GM21576 (cell line): ENCODE data around the gene KCNT2.

Source experiments
- ATAC-seq: cut with Tn5 transposase; IDR thresholded peaks from one replicate; pipeline ENCODE4 v1.9.1; 2021; ENCODE audit warnings: mild to moderate bottlenecking, moderate library complexity; ENCODE audit not compliant: unreplicated experiment

The KCNT2 gene

GRCh38 chr1:196450143-196451095 is 157.8 kb downstream of the KCNT2 start:
- ATAC-seq = no peak

- no peak for ATAC-seq
These were observed 158.8 kb downstream of the KCNT2 start for GRCh38 chr1:196449460-196449859.

- ATAC-seq = no peak
These were observed 162.5 kb downstream of the KCNT2 start for GRCh38 chr1:196445775-196446174.

GRCh38 chr1:196444634-196445033 is 163.6 kb downstream of the KCNT2 start:
- no peak for ATAC-seq

- ATAC-seq = no peak
These were observed 165.9 kb downstream of the KCNT2 start for GRCh38 chr1:196442366-196442765.

GRCh38 chr1:196440711-196441110 is 167.5 kb downstream of the KCNT2 start:
- no peak for ATAC-seq

- no peak for ATAC-seq
These were observed 169.9 kb downstream of the KCNT2 start for GRCh38 chr1:196438329-196438728.

GRCh38 chr1:196437671-196438070 is 170.6 kb downstream of the KCNT2 start:
- no peak for ATAC-seq

- no peak for ATAC-seq
These were observed 175.2 kb downstream of the KCNT2 start for GRCh38 chr1:196433000-196433399.

GRCh38 chr1:196427976-196428734 is 180.1 kb downstream of the KCNT2 start:
- ATAC-seq = no peak

- ATAC-seq = no peak
These were observed 182.7 kb downstream of the KCNT2 start for GRCh38 chr1:196425513-196425912.

GRCh38 chr1:196423612-196424011 is 184.6 kb downstream of the KCNT2 start:
- no peak for ATAC-seq

GRCh38 chr1:196418772-196419171 is 189.5 kb downstream of the KCNT2 start:
- ATAC-seq = no peak

- no peak for ATAC-seq
These were observed 192.3 kb downstream of the KCNT2 start for GRCh38 chr1:196415978-196416377.

GRCh38 chr1:196412326-196412725 is 195.9 kb downstream of the KCNT2 start:
- ATAC-seq = no peak

- no peak for ATAC-seq
These were observed 197.5 kb downstream of the KCNT2 start for GRCh38 chr1:196410768-196411167.

GRCh38 chr1:196409586-196409985 is 198.7 kb downstream of the KCNT2 start:
- ATAC-seq = no peak

- ATAC-seq = no peak
These were observed 200.7 kb downstream of the KCNT2 start for GRCh38 chr1:196407358-196408051.

- ATAC-seq = no peak
These were observed 202.4 kb downstream of the KCNT2 start for GRCh38 chr1:196405839-196406238.

GRCh38 chr1:196403803-196404690 is 204.2 kb downstream of the KCNT2 start:
- ATAC-seq = no peak
